Measurements from ENCODE around the gene FRMD4B. TPM values are rescaled to one million over a fixed set of nuclear protein-coding genes. Genes with fewer than 3 reads are reported as not detected.
"Not testable (repeated sequence)": the region's sequence is repeated elsewhere in the genome, so short reads cannot be mapped to it uniquely, and the experiment has no call there.

Gene FRMD4B
- total RNA-seq, 2 donors from 2014 or later = 36.7 to 38.1 TPM

DNA sequence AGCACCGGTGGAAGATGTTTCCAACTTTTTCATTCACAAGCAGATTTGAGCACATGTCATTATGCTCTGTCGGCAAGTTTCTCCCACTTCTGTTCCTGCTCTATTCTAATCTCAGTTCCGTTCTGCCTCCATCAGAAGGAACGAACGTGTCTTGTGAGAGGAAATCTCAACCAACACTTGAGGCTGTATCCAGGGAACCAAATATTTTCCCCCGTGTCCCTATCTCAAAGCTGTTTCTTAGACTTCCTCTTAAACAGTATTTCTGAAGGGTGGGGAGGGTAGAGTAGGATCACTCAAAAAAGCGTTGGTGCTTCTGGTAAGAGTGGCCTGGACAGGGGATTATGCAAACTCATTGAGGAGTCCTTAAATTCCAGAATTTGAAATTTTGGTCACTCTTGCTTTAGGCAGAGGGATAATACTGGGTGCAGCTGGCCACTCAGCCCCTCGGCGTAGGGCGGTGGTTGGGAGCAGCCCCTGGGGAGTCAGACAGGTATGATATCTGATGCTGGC lies 54.9 kb downstream of the FRMD4B start:
- DNase-seq (no peak), ATAC-seq (peak; percentile 76 to 80)
- intact Hi-C loops (cut with DNase I) = no loop called here

DNA sequence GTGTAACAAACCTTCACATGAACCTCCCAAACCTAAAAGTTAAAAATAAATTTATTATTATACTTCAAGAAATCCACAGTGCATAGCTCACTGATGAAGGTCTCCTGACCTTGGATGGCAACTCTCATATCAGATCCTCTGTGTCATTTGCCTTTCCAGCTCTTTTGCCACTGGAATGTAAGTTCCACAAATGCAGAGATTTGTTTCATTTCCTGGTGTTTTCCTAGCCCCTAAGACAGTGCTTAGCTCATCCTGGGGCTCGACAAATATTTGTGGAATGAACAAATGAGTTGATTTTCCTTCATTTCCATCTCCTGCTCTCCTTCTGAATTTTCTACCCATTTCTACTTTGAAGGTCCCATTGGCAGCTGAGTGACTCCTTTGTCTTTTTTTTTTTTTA lies 56.0 kb downstream of the FRMD4B start:
- ATAC-seq = no peak
- intact Hi-C loops (cut with DNase I) = loop anchor here (5.0 to 10.0 kb wide), 3 partner anchors 77 to 335 kb away; no protein-coding TSS in a partner anchor

DNA sequence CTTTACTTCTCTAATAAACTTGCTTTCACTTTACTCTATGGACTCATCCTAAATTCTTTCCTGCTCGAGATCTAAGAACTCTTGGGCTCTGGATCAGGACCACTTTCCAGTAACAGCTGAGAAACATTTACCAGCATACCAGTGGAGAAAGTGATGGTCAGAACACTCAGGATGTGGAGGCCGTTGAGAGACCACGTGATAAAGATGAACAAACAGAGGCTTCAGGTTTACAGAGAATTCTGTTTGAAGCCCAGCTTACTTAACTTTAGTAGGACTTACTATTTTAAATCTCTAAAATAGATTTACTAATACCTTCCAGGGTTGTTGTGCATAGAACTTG lies 57.0 kb downstream of the FRMD4B start:
- intact Hi-C loops (cut with DNase I) = loop anchor here (5.0 to 10.0 kb wide), 3 partner anchors 78 to 336 kb away; no protein-coding TSS in a partner anchor
- no peak for ATAC-seq
- DNase-seq = no peak

More for the DNA sequence above, 56.0 kb downstream of the FRMD4B start:
- DNase-seq = no peak

DNA sequence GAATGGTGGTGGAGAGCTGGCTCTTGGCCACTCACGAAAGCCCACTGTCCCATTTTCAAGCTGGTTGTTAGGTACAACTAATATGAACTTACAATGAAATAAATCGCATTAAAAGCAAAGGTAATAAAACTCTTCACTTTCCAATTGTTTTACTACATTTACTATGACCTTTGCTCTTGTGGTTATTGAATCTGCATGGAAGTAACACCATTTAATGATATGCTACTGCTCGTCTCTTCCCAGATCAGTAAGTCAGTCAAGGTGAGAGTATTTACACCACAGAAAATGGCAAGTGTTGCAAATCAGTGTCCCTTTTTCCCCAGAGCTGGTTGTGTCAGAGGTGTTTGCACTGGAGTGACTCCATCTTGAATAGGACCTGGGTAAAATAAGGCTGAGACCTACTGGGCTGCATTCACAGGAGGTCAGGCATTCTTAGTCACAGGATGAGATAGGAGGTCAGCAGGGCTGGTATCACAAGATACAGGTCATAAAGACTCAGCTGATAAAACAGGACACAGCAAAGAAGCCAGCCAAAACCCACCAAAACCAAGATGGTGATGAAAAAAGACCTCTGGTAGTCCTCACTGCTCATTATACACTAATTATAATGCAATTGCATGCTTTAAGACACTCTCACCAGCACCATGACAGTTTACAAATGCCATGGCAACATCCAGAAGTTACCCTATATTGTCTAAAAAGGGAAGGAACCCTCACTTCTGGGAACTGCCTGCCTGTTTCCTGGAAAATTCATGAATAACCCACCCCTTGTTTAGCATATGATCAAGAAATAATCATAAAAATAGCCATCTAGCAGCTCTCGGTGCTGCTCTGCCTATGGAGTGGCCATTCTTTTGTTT lies 57.6 kb downstream of the FRMD4B start:
- intact Hi-C loops (cut with DNase I) = loop anchor here (5.0 to 10.0 kb wide), 3 partner anchors 79 to 336 kb away; no protein-coding TSS in a partner anchor
- DNase-seq (no peak), ATAC-seq (no peak)

DNA sequence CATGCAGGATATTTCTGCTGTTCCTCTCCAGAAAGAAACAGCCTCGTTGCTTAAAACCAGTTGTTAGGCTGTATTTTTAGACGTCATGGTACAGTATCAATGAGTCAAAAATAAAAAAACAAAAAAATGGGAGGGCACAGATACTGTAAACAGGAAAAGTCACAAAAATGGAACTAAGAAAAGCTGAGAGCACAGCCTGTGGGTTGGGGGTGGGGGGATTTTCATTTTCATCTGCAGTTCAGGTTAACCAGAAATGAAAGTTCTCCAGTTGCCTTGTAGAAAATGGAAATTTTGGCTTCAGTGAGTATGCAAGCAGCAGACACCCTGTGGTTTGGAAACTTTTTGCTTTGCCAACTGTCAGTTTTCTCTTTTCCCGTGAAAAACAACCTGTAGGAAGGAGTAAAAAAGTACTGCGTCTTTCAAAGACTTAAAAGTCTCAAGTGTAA lies 59.0 kb downstream of the FRMD4B start:
- ATAC-seq (no peak), DNase-seq (no peak)
- intact Hi-C loops (cut with DNase I) = loop anchor here (5.0 to 10.0 kb wide), 3 partner anchors 80 to 338 kb away; no protein-coding TSS in a partner anchor

DNA sequence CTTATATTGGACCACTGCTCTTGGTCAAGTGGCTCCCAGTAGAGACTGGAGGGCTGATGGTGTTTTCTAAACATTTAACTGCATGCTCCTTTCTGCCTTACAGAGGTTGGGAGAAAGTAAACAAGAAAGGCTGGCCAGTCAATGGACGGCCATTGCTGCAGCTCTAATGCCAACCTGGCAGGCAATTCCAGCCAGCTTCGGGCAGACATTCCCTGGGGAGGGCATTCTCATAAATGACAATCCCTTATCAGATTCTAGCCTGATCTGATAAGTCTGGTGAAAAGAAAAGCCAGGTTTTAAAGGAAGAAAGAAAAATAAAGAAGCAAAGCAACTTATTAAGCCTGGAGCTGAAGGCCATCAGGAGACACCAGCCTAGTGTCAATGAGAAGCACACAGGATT lies 60.7 kb downstream of the FRMD4B start:
- DNase-seq = no peak
- no peak for ATAC-seq
- intact Hi-C loops (cut with DNase I) = loop anchor here (5.0 to 10.0 kb wide), 3 partner anchors 82 to 340 kb away; no protein-coding TSS in a partner anchor

DNA sequence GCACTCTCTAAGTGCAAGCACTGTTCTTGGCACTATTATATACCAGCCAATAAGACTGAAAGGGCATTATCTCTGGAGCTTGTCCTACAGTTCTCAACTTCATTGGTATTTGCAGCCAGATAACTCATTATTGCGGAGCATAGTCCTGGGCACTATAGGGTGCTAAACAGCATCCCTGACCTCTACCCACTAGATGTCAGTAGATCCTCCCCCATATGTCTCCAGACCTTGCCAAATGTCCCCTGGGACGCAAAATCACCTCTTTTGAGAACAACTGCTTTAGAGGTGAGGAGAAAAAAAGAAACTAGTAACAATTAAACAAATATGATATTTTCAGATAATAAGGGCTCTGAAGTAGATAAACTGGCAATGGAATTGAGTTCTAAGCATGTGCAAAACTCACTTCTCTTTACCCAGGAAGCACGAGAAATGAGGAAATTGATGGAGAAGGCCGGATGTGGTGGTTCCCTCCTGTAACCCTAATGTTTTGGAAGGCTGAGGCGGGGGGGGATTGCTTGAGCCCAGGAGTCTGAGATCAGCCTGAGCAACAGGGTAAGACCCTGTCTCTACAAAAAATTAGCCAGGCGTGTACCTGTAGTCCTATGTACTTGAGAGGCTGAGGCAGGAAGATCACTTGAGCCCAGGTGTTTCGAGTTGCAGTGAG lies 61.4 kb downstream of the FRMD4B start:
- DNase-seq (no peak), ATAC-seq (peak in 1 of 2 donors; percentile 16)
- intact Hi-C loops (cut with DNase I) = loop anchor here (5.0 to 10.0 kb wide), 4 partner anchors 83 to 340 kb away; no protein-coding TSS in a partner anchor

DNA sequence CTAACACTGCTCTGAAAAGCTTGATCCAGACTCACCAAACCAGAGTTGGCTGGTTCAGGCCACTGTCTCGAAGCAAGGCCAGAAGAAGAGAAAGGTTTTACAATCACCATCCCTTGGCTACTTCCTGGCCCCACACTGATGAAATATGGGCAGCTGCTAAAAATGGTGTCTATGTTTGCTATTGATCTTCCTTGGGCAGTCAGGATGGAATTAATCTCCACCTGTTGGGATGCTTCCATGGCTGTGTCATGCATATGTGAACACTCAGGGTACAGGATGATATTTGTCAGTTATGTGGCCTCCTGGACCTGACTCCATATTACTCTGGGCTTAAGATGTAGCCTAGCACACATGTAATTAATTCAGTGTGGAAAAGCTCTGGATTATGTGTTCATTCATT lies 61.9 kb downstream of the FRMD4B start:
- no peak for ATAC-seq
- intact Hi-C loops (cut with DNase I) = loop anchor here (5.0 to 10.0 kb wide), 3 partner anchors 91 to 341 kb away; no protein-coding TSS in a partner anchor
- DNase-seq = no peak

DNA sequence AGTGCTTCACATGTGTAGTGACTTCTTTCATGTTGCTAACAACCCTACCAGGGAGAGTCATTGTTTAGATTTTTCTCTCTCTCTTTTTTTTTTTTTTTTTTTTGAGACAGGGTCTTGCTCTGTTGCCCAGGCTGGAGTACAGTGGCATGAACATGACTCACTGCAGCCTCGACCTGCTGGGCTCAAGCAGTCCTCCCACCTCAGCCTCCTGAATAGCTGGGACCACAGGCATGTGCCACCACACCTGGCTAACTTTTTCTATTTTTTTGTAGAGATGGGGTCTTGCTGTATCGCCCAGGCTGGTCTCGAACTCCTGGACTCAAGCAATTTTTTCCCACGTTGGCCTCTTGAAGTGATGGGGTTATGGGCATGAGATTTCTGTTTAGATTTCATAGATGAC lies 63.4 kb downstream of the FRMD4B start:
- DNase-seq, ATAC-seq: not testable (repeated sequence)
- intact Hi-C loops (cut with DNase I) = loop anchor here (5.0 to 10.0 kb wide), 3 partner anchors 92 to 342 kb away; no protein-coding TSS in a partner anchor

DNA sequence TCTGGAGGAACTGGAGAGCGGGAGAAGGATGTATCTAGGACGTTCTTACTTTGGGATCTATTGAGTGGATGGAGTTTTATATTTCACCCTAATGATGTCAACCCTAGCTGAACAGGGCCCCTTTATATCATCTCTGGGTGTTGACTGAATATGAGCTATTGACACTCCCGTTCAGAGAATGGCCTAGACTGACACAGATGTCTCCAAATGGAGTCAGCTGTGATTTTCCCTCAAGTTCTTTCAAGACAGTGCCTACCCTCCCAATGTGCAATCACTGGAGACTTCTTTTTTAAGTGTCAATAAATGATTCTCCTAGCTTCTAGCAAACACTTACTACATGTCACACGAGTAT lies 63.8 kb downstream of the FRMD4B start:
- ATAC-seq = peak in 1 of 2 donors; percentile 10

DNA sequence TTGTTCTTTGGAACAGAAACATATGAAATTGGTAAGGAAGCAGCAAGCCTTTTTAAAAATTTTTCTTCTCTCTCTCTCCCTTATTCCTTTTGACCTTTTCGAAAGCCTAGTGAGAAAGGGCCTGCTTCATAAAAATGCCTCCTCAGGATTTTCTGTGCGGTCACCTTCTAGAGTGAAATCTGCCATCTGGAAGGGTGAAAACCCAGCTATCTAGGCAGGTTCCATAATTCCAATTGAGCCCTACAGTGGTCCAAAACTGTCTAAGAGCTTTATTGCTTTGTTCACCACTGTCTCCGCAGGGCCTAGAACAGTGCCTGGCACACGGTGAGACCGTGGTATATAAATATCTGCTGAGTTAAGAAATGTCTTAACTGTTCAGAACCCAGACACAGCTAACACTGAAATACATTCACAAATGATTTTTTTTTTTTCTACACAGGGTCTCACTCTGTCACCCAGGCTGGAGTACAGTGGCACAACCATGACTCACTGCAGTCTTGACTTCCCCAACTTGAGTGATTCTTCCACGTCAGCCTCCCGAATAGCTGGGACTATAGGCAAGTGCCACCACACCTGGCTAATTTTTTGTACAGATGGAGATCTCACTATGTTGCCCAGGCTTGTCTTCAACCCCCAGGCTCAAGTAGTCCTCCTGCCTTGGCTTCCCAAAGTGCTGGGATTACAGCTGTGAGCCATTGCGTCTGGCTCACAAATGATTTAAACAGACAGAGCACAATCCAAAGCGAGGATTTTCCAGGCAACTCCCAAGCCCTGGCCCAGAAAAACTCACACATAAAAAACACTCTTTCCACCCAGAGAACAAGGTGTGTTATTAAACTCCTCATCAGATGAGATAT lies 64.4 kb downstream of the FRMD4B start:
- DNase-seq (no peak), ATAC-seq (peak in 1 of 2 donors; percentile 25)
- intact Hi-C loops (cut with DNase I) = loop anchor here (5.0 to 10.0 kb wide), 3 partner anchors 93 to 343 kb away; no protein-coding TSS in a partner anchor

More for the DNA sequence above, 63.8 kb downstream of the FRMD4B start:
- intact Hi-C loops (cut with DNase I) = loop anchor here (5.0 to 10.0 kb wide), 3 partner anchors 93 to 343 kb away; no protein-coding TSS in a partner anchor
- no peak for DNase-seq

DNA sequence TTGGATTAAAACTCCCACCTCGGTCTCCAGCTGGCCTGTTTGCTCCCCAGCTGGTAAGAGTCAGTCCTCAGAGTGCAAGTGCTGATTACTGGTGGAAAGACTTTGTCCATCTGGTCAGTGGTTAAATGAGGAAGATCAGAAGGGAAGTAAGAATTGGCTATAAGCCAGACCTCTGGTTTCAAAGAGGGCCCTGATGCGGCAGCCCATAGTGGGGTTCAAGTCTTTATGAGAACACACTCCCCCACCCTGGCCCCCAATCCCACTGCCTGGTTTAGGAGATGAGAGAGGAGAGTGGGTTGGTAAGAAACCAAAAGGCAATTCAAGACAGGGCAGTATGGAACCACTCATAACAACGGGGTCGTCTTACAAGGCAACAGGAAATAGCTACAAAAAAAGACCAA lies 65.0 kb downstream of the FRMD4B start:
- ATAC-seq = peak; percentile 60 to 82
- no peak for DNase-seq
- intact Hi-C loops (cut with DNase I) = loop anchor here (5.0 to 10.0 kb wide), 3 partner anchors 94 to 344 kb away; no protein-coding TSS in a partner anchor

DNA sequence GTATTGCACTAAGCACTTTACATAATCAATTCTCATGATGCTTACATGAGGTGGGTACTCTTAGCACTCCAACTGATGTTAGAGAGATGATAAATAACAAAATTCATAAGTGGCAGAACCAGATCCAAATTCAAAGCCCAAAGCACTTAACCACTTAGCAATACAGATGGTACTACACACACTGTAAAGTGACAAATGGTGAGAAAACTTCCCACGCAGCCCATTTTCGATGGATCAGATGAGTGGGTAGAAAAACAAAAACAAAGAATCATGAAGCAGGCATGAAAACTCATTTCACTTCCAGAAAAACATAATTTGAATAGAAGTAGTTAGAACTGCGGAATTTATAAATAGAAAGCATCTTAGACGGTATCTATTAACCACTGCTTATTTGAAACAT lies 66.2 kb downstream of the FRMD4B start:
- ATAC-seq (no peak), DNase-seq (no peak)
- intact Hi-C loops (cut with DNase I) = loop anchor here (5.0 to 10.0 kb wide), 3 partner anchors 95 to 345 kb away; no protein-coding TSS in a partner anchor

DNA sequence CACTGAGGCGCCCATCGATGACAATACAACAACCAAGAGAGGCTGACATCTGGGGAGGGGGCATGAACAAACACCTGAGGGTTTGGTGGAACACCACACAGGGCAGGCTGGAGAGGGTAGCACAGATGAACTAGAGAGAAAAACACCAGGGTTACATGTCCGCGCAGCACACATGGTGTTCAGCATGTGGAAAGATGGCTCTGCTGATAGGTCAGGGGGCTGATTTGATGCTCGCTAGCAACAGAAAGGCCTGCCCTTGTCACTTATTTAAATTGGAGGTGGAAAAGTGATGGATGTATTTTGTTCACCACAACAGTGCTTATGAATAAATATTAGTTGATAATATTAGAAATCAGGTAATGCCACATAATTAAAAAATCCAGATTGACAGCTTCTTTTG lies 67.5 kb downstream of the FRMD4B start:
- intact Hi-C loops (cut with DNase I) = no loop called here
- ATAC-seq (no peak), DNase-seq (no peak)

DNA sequence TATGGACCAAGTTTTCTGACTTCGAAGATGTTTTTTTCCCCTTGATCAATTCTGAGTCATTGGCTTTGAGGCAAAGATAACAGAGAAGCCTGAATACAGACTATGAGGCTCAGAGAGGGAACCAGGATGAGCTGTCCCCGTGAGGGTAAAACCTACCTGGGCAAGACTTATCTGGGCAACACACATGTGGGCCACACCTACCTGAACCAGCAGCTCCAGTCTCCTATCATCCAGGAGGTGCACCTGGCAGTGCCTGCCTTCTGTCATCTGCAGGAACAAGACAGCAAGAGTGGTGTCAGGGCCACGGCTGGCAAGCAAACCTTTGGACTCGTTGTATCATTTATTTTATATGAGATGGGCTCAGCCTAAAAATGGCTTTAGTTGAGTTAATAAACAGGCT lies 72.6 kb downstream of the FRMD4B start:
- intact Hi-C loops (cut with DNase I) = loop anchor here in 1 of 2 donors (5.0 kb wide), 1 partner anchor 359 kb away; no protein-coding TSS in a partner anchor
- ATAC-seq (no peak), DNase-seq (no peak)

DNA sequence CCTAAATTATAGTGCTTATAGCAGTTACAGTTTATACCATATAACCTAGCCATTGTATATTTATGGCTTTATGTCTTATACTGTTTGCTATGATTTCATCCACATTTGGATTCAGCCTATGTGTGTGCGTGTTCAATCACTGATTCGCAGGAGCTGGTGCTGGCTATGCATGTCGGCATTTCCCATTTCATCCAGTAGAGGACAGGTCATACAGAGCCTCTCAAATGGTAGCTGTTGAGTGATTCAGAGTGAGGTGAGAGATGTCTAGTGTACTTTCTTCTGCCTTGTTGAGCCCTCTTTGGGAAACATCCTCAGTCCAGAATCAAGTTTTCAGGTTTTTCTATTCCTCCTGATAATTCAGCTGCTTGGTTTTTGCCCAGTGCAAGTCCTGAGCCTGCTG lies 76.1 kb downstream of the FRMD4B start:
- ATAC-seq = peak; percentile 44 to 56

DNA sequence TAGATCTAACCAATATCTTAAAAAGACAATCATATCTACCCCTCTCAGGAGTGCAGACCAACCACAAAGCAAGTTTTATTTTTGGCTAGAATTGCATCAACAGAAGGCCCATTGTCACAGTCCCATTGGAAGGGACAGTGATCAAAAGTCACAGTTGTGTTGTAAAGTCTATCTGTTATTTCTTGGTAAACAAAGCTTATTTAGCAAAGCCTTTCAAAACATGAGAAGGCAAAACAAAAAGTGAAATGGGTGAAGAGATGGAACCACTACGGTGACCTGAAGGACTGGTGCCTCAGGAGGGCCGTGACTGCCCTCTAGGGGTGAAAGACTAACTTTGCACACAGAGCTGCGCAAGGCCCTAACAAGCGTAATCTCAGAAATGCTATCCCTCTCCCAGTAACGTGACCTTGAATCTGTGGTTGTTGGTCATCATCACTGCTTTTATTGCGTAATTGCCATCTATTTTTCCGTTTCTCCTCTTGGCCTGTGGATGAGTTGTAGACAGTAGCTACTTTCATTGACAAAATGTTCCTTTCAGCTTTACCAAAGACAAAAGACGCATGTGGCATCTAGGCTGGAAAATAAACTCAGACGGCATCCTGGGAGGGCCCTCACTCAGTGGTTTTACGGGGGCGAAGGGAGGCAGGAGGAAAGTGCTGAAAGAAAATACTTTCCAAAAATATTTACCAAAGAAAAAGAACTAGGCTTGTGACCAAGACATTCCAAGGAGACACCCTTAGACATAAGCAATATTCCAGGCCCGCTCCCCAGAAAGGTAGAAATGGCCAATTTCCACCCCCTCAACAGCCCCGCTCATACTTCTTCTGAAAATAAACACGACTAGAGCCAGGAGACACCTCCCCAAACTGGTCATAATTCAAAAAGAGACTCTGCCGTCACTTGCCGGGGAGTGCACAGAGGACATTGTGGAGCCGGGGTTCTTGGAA lies 79.4 kb downstream of the FRMD4B start:
- intact Hi-C loops (cut with DNase I) = loop anchor here (2.0 to 5.0 kb wide), 3 partner anchors 106 to 146 kb away; no protein-coding TSS in a partner anchor
- ATAC-seq = peak; percentile 94 to 95
- DNase-seq = peak; percentile 72

More for the DNA sequence above, 76.1 kb downstream of the FRMD4B start:
- intact Hi-C loops (cut with DNase I) = loop anchor here (5.0 kb wide), 3 partner anchors 102 to 362 kb away; no protein-coding TSS in a partner anchor
- DNase-seq = no peak
